Stimulated activated CD4-positive, alpha-beta T cell treated with anti-CD3 and anti-CD28 coated beads, Interleukin-12 subunit alpha, Interleukin-12 subunit beta, amount 100 ng/mL, for 24 hours (primary cell): Measurements from ENCODE around the gene FMNL1.

ENCODE experiments used
- DNase-seq, 2 experiments: peaks; one replicate each; pipeline ENCODE4 v3.0.0-alpha.2; 2020; ENCODE audit warnings: low read depth in 2 of 2

The FMNL1 gene

DNA sequence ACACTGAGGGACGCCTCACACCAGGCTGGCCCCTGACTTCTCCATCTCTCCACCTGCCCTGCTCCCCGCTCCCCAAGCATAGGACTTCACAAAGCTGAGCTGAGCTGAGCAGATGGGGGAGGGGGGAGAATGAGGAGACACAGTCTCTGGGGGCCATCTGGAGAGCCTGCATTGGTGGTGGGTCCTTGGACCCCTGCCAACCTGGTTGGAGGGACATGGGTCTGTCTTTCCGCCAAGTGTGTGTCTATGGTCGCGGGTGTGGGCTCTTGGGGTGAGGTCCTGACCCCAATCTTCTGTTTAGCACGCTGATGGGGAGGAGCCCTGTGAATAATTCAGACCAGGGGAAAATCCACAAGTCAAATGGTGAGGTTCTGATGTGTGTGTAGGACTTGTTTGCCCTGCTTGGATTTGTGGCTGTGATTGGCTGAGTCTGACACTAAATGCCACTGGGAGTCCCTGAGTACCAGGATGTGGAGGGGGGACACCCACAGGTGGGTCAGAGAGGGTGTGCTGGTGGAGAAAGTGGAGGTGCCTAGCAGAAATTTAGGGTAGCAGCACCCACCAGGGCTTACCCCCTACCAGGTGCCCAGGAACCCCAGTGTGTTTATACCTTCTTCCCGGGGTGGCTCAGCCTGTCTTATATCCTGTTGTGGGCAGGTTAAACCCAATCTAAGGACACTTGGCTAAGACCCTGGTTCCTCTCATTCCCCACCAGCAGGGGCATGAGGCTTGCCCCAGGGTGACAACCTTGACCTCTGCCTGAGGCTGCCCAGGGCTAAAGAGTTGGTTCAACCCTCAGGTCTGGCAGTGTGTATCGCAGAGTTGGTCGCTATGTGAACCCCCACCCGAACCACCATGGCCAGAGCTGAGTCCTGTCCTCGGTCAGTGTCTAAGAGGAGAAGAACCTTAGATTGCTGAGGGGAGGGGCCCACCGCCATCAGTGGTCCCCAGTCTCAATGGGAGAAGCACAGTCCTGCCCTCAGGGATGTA is 2.1 kb downstream of the FMNL1 start:
- peak in 1 of 2 experiments; percentile 66 for DNase-seq

DNA sequence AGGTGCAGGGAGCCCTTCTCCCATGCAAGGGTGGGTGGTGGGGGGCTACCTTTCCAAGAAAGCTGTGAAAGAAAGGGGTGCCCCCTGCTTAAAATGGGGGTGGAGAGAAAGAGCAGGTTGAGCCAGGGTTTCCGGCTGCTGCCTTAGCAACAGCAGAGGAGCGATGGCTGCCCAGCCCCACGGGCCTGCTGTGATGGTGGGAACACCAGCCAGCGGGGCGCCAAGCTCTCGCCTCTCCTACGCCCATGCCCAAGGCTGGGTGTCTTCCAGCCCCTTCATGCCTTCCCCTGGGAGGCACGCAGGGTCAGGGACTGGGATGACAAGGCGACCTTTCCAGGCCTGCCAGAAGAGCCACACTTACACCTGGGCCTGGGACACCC is 3.0 kb downstream of the FMNL1 start:
- DNase-seq, result no peak

GRCh38 chr17:45225051-45225700 is 3.5 kb downstream of the FMNL1 start:
- no peak for DNase-seq

GRCh38 chr17:45225964-45226530 is 4.4 kb downstream of the FMNL1 start:
- DNase-seq, result peak; percentile 89 to 97

DNA sequence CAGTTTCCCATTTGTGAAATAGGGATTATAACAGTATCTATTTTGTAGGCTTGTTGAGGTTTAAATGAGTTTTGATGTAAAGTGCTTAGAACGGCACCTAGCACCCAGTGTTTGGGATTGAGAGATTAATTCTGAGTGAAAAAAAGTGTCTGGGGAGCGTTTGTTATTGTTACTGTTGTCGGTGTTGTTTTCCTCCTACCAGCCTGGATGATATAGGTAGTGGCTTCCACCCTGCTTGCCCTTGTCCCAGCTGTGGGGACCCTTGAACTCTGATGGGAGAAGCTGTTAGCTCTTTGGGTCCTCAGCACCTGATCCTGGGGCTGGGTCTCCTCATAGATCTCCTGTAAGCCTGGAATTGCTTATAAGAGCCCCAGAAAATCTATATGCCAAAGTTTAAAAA is 4.9 kb downstream of the FMNL1 start:
- no peak for DNase-seq

GRCh38 chr17:45227101-45227925 is 5.6 kb downstream of the FMNL1 start:
- no peak for DNase-seq

GRCh38 chr17:45227926-45228762 is 6.5 kb downstream of the FMNL1 start:
- DNase-seq, result no peak

- peak; percentile 70 to 89 for DNase-seq
These were observed 7.3 kb downstream of the FMNL1 start for GRCh38 chr17:45228763-45229539.

DNA sequence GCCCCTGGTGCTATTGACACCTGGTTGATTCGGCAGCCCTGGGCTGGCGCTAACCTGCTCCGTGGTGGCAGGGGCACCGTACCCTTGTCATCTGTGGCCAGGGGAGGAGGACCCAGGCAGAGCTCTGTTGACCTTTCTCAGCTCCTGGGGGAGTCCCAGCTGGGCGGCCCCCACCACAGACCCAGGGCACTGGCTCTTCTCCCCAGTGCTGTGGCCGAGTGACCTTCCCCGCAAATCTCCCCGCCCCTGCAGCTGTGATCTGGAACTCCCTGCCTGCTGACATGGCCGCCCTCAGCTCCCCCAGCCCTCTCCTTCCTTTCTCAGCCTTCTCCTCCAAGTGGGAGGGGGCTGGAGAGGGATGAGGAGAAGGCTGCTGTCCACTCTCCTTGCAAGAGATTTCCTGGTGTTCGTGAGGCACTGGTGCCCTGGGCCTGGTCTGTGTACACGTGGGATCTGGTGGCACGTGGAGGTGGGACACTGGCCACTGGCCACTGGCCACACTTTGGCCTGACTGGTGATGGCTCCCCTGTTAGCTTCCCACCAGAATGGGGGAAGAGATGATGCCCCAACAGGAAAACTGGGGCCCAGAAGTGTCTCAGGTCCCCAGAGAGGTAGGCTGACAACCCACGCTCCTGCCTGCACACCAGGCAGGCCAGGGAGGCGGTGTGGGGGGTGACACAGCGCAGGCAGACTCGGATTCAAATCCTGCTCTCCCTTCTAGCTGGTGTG is 8.2 kb downstream of the FMNL1 start:
- DNase-seq, result no peak

GRCh38 chr17:45230410-45230786 is 8.7 kb downstream of the FMNL1 start:
- no peak for DNase-seq

- no peak for DNase-seq
These were observed 9.2 kb downstream of the FMNL1 start for GRCh38 chr17:45230787-45231480.

GRCh38 chr17:45231481-45232116 is 9.9 kb downstream of the FMNL1 start:
- DNase-seq, result no peak

DNA sequence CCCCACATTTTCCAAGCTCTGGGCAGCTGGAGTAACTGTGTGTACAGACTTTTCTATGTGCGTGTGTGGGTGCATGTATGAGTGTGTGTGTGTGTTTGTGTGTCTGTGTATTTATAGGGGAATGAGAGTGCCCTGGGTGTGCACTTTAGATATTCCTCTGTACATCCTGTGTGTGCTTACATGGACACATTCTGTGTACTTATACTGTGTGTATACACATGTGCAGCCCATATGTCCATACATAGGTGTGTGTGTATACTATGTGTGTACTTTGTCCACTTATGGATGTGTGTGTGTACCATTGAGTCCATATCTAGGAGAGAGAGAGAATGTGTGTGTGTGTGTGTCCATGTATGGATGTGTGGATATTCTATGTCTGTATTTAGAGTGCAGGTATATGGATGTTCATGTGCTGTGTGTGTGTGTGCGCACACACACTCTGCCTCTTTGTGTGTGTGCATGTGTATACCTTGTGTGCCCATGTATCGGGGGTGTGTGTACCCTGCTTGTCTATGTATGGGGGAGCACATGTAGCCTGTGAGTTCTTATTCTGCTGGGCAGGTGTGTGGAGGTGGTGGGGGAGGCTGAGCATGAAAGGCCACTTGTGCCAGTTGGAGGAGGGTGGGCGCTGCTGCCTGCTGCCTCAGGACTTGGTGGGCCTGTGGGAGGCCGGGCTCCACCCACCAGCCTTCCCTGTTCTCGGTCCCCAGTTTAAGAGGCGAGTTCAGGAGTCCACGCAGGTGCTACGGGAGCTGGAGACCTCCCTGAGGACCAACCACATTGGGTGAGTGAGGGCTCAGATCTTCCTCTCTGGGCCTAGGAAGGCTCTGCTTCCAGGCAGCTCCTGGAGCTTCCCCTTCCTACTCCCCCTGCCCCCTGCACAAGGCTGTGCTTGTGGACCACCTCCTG is 11.1 kb downstream of the FMNL1 start:
- no peak for DNase-seq

DNA sequence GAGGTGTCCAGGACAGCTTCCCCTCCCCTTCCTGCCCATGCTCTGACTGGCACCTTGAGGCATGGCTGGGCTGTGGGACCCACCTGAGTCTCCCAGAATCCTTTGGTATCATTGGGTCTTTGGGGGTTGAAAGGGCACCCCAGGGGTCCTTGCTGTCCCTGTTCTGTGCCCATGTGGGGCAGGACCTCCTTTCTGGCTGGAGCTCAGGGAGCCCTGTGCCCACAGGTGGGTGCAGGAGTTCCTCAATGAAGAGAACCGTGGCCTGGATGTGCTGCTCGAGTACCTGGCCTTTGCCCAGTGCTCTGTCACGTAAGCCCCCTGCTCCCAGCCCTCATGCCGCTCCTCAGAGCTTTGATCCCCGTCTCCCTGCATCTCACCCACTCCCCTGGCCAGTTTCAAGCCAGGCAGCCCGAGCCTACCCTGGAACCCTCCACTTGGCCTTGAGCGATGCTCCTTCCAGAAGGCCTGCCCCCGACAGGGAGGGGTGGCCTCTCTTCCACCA is 11.8 kb downstream of the FMNL1 start:
- DNase-seq, result no peak

DNA sequence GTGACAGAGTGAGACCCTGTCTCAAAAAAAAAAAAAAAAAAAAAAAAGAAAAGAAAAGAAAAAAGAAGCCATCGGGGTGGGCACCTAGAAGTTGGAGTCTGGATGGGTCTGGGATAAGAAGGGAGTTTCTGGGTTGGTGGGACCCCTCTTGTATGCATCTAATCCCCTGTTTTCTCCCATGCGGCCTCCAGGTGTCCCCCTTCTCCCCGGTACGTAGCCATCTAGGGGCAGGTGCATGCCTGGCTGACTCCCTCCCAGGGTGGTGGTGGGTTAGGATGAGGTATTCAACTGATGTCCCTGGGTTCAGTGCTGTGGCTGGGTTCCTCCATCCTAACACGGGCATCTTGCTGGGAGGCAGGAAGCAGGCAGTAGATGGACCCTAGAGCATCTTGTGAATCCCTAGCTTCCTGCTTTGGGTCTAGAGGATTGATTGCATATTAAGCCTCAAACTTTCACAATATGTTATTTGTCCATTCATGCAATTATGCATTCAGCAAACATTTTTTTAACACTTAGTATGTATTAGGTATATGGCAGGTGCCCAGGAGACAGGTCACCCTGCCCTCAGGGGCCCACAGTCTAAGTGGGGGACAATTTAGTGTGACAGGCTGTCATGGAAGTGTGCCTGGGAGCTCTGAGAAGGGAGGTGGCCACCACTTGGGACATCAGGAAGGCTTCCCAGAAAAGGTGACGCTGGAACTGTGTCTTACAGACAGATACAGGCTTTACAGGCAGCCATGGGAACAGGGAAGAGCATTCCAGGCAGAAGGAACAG is 13.1 kb downstream of the FMNL1 start:
- DNase-seq, result no peak
